ENCODE results near the gene CDH4.

DNA sequence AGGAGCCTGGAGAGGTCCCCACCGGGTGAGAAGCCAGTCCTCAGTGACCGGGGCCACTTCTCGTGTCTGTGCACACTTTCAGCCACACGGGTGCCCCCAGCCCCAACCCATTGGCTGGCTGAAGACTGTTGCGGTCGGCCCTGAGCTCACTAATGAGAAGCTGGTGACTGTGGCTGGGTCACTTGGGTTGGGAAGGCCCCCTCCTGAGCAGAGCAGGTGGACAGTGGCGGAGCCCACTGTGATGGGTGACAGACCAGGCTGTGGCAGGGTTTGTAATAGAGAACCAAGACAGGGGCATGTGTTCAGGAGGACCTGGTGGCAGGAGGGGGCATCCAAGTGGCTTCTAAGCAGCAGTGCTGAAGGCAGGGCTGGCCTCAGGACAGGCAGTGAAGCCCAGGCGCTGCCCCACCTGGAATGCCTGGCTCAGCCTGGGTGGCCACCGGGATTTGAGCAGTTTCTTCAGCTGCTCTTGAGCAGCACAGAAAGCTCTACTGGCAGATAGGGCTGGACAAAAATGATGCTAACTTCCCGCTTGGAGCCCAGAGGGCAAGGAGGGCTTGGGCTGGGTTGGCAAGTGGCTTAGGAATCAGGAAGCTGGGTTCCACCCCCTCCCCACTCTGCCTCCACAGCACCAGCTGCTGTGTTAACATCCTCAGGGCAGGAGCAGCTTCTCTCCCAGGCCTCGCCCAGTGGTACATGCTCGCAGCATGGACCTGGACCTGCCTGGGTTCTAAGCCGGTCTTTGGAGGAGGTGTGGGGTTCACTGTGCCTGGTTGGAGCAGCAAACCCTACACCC lies 256.4 kb downstream of the CDH4 start:
- TF ChIP-seq REST (IDR thresholded peaks at IDR 0.05; ENCODE audit: low read depth) (no peak), FOXM1 (IDR thresholded peaks at IDR 0.05; ENCODE audit: borderline replicate concordance, low read depth) (no peak), ZBTB7A (IDR thresholded peaks at IDR 0.05; ENCODE audit: low read depth) (no peak), EP300 (IDR thresholded peaks at IDR 0.05; ENCODE audit: borderline replicate concordance) (no peak), YY1 (IDR thresholded peaks at IDR 0.05; ENCODE audit: low read depth) (no peak), TAF1 (IDR thresholded peaks at IDR 0.05; ENCODE audit: low read depth) (no peak)
- TF ChIP-seq, protein P1, sequence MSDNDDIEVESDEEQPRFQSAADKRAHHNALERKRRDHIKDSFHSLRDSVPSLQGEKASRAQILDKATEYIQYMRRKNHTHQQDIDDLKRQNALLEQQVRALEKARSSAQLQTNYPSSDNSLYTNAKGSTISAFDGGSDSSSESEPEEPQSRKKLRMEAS (IDR thresholded peaks at IDR 0.05) = no peak

All from Ishikawa (cell line).